Lower leg skin (tissue), 4 donors: Measurements from ENCODE around the gene EIF4EBP3. TPM values are rescaled to one million over a fixed set of nuclear protein-coding genes. Genes with fewer than 3 reads are reported as not detected.

Experiments
- DNase-seq, 2 donors: peaks; one replicate each; pipeline ENCODE4 v3.0.0-alpha.2; 2019; ENCODE audit warnings: low spot score in 2 of 2
- H3K4me3 ChIP-seq: fragments of 200-600 bp; sonication (generic); 2 replicates; pipeline ENCODE4 v1.5.1; 2017; ENCODE audit warnings: mild to moderate bottlenecking, low read depth; ENCODE audit not compliant: poor library complexity, severe bottlenecking
- CTCF ChIP-seq, 3 donors: fragments of 450-650 bp; IDR thresholded peaks; one replicate each; pipeline ENCODE4 v1.5.1; 2016; ENCODE audit warnings: antibody characterized with exemption in 3 of 3, mild to moderate bottlenecking in 3 of 3, moderate library complexity in 2 of 3
- POLR2A ChIP-seq, 2 donors: fragments of 450-650 bp; IDR thresholded peaks; one replicate each; pipeline ENCODE4 v1.6.1; 2016 to 2017; ENCODE audit warnings: antibody characterized with exemption in 2 of 2, mild to moderate bottlenecking in 1 of 2, moderate library complexity in 1 of 2
- WGBS, 2 donors: methylation state at CpG; one replicate each; pipeline ENCODE4 v1.1.5; 2018; 5-methylcytosine and 5-hydroxymethylcytosine counted together
- intact Hi-C: fragments of 100-400 bp; cut with DNase I; formaldehyde crosslinking; loops from one replicate; pipeline ENCODE4 v1.15.0; 2023; ENCODE audit warnings: low total_unique reads
- microRNA-seq, 2 donors: library from miRNA; unstranded; fragments of <30 nt; microRNA quantifications; one replicate each; pipeline ENCODE4, GENCODE V29; 2016; ENCODE audit warnings: borderline replicate concordance in 2 of 2, borderline number of aligned reads in 1 of 2
- total RNA-seq, 4 donors: library from RNA; depleted of rRNA; stranded (reverse); fragments of >200 nt; gene quantifications; one replicate each; pipeline ENCODE4 v1.1.0, GENCODE V29; 2016

Gene EIF4EBP3
- total RNA-seq, 4 donors from 2014 or later: 19.2 to 32.1 (median 27.2) TPM

- TF ChIP-seq POLR2A (IDR thresholded peaks at IDR 0.05) (no peak), CTCF (IDR thresholded peaks at IDR 0.05) (no peak)
- 62 to 67% methylated on average over 5 of the region's 5 CpGs for WGBS, 2 donors
These were observed 48.3 kb downstream of the EIF4EBP3 start for GRCh38 chr5:140595538-140596300.

GRCh38 chr5:140596321-140596741 is 48.9 kb downstream of the EIF4EBP3 start:
- intact Hi-C loops: no loop called here
- 83 to 88% methylated on average over 1 of the region's 1 CpG for WGBS, 2 donors
- DNase-seq: no peak
- no peak overlapping the region for H3K4me3 ChIP-seq
- TF ChIP-seq POLR2A (IDR thresholded peaks at IDR 0.05) (no peak), CTCF (IDR thresholded peaks at IDR 0.05) (no peak)

More at GRCh38 chr5:140595538-140596300, 48.3 kb downstream of the EIF4EBP3 start:
- no peak overlapping the region for H3K4me3 ChIP-seq
- intact Hi-C loops: no loop called here
- DNase-seq: peak in 1 of 2 donors; percentile 60

- TF ChIP-seq CTCF (IDR thresholded peaks at IDR 0.05): no peak
- no peak for TF ChIP-seq POLR2A (IDR thresholded peaks at IDR 0.05)
- intact Hi-C loops: no loop called here
- H3K4me3 ChIP-seq: no peak overlapping the region
- WGBS, 2 donors: 62% methylated on average over 2 of the region's 2 CpGs
- no peak for DNase-seq
These were observed 51.4 kb downstream of the EIF4EBP3 start for GRCh38 chr5:140598836-140599235.

Small RNA genes within 50 kb of the gene (microRNA-seq; reads per million reads assigned to microRNA genes)
- gene MIR6831: 0 reads per million in 2 donors

Other genes starting within 250 kb of the EIF4EBP3 start
- gene PFDN1, start 244.6 kb upstream of the EIF4EBP3 start, total RNA-seq: 10 to 100 TPM; 43.3 to 78.6 (median 59.7) TPM
- gene HBEGF, start 201.1 kb upstream of the EIF4EBP3 start, total RNA-seq: 10 to 100 TPM; 16.6 to 24.3 (median 18.4) TPM
- 1 to 10 TPM in 1 of 4 donors, under 1 TPM in 2, not detected in 1; 0.10 to 1.4 (median 0.38) TPM for gene SLC4A9, start 187.5 kb upstream of the EIF4EBP3 start, total RNA-seq
- 100 to 1,000 TPM in 2 of 4 donors, 10 to 100 TPM in 2; 73.6 to 165 (median 101) TPM for gene ANKHD1, start 145.8 kb upstream of the EIF4EBP3 start, total RNA-seq
- 10 to 100 TPM; 11.4 to 23.9 (median 14.6) TPM for gene SRA1, start 9.8 kb downstream of the EIF4EBP3 start, total RNA-seq
- 10 to 100 TPM; 14.0 to 23.7 (median 19.2) TPM for gene APBB3, start 16.9 kb downstream of the EIF4EBP3 start, total RNA-seq
- 10 to 100 TPM; 59.7 to 86.4 (median 68.2) TPM for gene SLC35A4, start 17.2 kb downstream of the EIF4EBP3 start, total RNA-seq
- 10 to 100 TPM; 14.9 to 22.1 (median 19.1) TPM for gene CD14, start 85.5 kb downstream of the EIF4EBP3 start, total RNA-seq
- 10 to 100 TPM; 60.3 to 99.8 (median 67.3) TPM for gene TMCO6, start 91.8 kb downstream of the EIF4EBP3 start, total RNA-seq
- gene NDUFA2, start 100.0 kb downstream of the EIF4EBP3 start, total RNA-seq: 10 to 100 TPM; 39.4 to 57.6 (median 45.8) TPM
- gene IK, start 100.2 kb downstream of the EIF4EBP3 start, total RNA-seq: 100 to 1,000 TPM in 1 of 4 donors, 10 to 100 TPM in 3; 64.1 to 105 (median 94.8) TPM
- 10 to 100 TPM; 19.7 to 26.1 (median 21.4) TPM for gene WDR55, start 117.2 kb downstream of the EIF4EBP3 start, total RNA-seq
- gene DND1, start 125.9 kb downstream of the EIF4EBP3 start, total RNA-seq: under 1 TPM; 0.49 to 0.94 (median 0.69) TPM
- 10 to 100 TPM; 71.9 to 90.6 (median 80.8) TPM for gene HARS1, start 143.7 kb downstream of the EIF4EBP3 start, total RNA-seq
- 10 to 100 TPM; 17.4 to 37.2 (median 31.8) TPM for gene HARS2, start 143.8 kb downstream of the EIF4EBP3 start, total RNA-seq
- gene ZMAT2, start 152.8 kb downstream of the EIF4EBP3 start, total RNA-seq: 10 to 100 TPM; 28.2 to 48.6 (median 41.2) TPM
- not detected for gene PCDHA1, start 238.5 kb downstream of the EIF4EBP3 start, total RNA-seq
- gene PCDHA2, start 247.2 kb downstream of the EIF4EBP3 start, total RNA-seq: not detected